Panc1 (cell line): ENCODE results near the gene CDRT4. TPM values are rescaled to one million over a fixed set of nuclear protein-coding genes. Genes with fewer than 3 reads are reported as not detected.

Source experiments
- ATAC-seq: fragments of 200-7000 bp; cut with Tn5 transposase; 2 replicates; pipeline ENCODE4 v1.9.1; 2020; ENCODE audit warnings: mild to moderate bottlenecking, moderate library complexity
- BruUV-seq: library from RNA; stranded (reverse); fragments of 400-500 nt; replicated peaks from 2 replicates; lab custom pipeline; 2021; lab: Mats Ljungman, UMichigan
- CTCF ChIA-PET: fragments of 300-600 bp; sonication (Branson Sonifier 250); formaldehyde crosslinking; loops from one replicate; lab custom pipeline; 2022; ENCODE audit warnings: antibody characterized with exemption; lab: Charles Lee
- POLR2A ChIA-PET: fragments of 300-600 bp; sonication (Branson Sonifier 250); formaldehyde crosslinking; loops from one replicate; lab custom pipeline; 2022; ENCODE audit warnings: antibody characterized with exemption; lab: Charles Lee
- DNase-seq: peaks from one replicate; pipeline ENCODE4 v3.0.0-alpha.2; 2010; ENCODE audit warnings: low read depth, low spot score
- H3K27ac ChIP-seq: 2 replicates; pipeline ENCODE4 v1.5.1; 2011; ENCODE audit warnings: mild to moderate bottlenecking, low read length, inconsistent platforms
- H3K27me3 ChIP-seq: fragments of 200-500 bp; sonication (Bioruptor generic); 2 replicates; pipeline ENCODE4 v1.6.0; 2014; ENCODE audit warnings: low read length, inconsistent platforms; ENCODE audit not compliant: control insufficient read depth, insufficient read depth
- H3K36me3 ChIP-seq: fragments of 200-500 bp; sonication (Bioruptor generic); 2 replicates; pipeline ENCODE4 v1.5.1; 2014; ENCODE audit warnings: inconsistent platforms, mild to moderate bottlenecking, low read length, moderate library complexity; ENCODE audit not compliant: control insufficient read depth, insufficient read depth
- H3K4me1 ChIP-seq: 2 replicates; pipeline ENCODE4 v1.5.1; 2011; ENCODE audit warnings: inconsistent platforms, mild to moderate bottlenecking, low read length, moderate library complexity; ENCODE audit not compliant: control insufficient read depth, insufficient read depth
- H3K4me3 ChIP-seq, 2 experiments: 2 replicates each; pipeline ENCODE4 v1.5.1; 2011 to 2012; ENCODE audit warnings: low read depth in 2 of 2, low read length in 2 of 2, mild to moderate bottlenecking in 2 of 2, inconsistent platforms in 1 of 2, moderate library complexity in 1 of 2
- H3K9me3 ChIP-seq: fragments of 200-500 bp; sonication (Bioruptor generic); 2 replicates; pipeline ENCODE4 v1.5.1; 2014; ENCODE audit warnings: low read depth, mild to moderate bottlenecking, inconsistent platforms, low read length, moderate library complexity; ENCODE audit not compliant: control insufficient read depth, insufficient read depth
- CTCF ChIP-seq: fragments of 450-650 bp; IDR thresholded peaks from 2 replicates; pipeline ENCODE4 v1.5.1; 2017; ENCODE audit warnings: mild to moderate bottlenecking
- POLR2AphosphoS5 ChIP-seq: IDR thresholded peaks from 2 replicates; pipeline ENCODE4 v1.6.1; 2012; ENCODE audit warnings: mild to moderate bottlenecking, low read depth, low read length, moderate library complexity
- REST ChIP-seq, 2 experiments: IDR thresholded peaks; 2 replicates each; pipeline ENCODE4 v1.6.1; 2011 to 2012; ENCODE audit warnings: low read depth in 2 of 2, control low read depth in 1 of 2, low read length in 1 of 2, mild to moderate bottlenecking in 1 of 2, moderate library complexity in 1 of 2; ENCODE audit not compliant: insufficient read depth in 1 of 2
- SIN3A ChIP-seq: IDR thresholded peaks from 2 replicates; pipeline ENCODE4 v1.6.1; 2012; ENCODE audit warnings: low read depth, mild to moderate bottlenecking, low read length, moderate library complexity, borderline replicate concordance; ENCODE audit not compliant: insufficient read depth
- TCF7L2 ChIP-seq: IDR thresholded peaks from 2 replicates; pipeline ENCODE4 v1.6.1; 2011; ENCODE audit warnings: mild to moderate bottlenecking, low read depth, low read length, inconsistent platforms
- in situ Hi-C: cut with HindIII; loops from 2 replicates; pipeline ENCODE4 v1.10.0; 2016; ENCODE audit warnings: low sequenced_read_pairs, low pct_unique_long_range_greater_than_20kb
- intact Hi-C: fragments of 100-400 bp; cut with micrococcal nuclease; formaldehyde crosslinking; loops from one replicate; pipeline ENCODE4 v1.10.0; 2022; ENCODE audit not compliant: unreplicated experiment
- total RNA-seq: library from RNA; stranded (reverse); gene quantifications from one replicate; pipeline ENCODE4 v1.2.1, GENCODE V29; 2021; ENCODE audit not compliant: unreplicated experiment

Gene CDRT4
- total RNA-seq, 1 experiment from 2014 or later = 2.8 TPM

- no peaks in the 10 kb centered on the region for H3K36me3 ChIP-seq
- TF ChIP-seq TCF7L2 = no peak
- no peak for TF ChIP-seq SIN3A
- TF ChIP-seq REST (IDR thresholded peaks at IDR 0.05; ENCODE audit: insufficient read depth in 1 of 2, low read depth in 2 of 2, low read length in 1 of 2) = no peak
- TF ChIP-seq POLR2AphosphoS5 = no peak
- TF ChIP-seq CTCF = no peak
- intact Hi-C loops = no loop called here
- in situ Hi-C loops = no loop called here
- no peaks in the 10 kb centered on the region for H3K27me3 ChIP-seq
- ChIA-PET POLR2A (no interaction called here), CTCF (no interaction called here)
- no peak overlapping the region for H3K4me3 ChIP-seq
- no peaks in the 10 kb centered on the region for H3K4me1 ChIP-seq
- H3K9me3 ChIP-seq = no peaks in the 10 kb centered on the region
- no TSS peak for BruUV-seq
- H3K27ac ChIP-seq = no peak overlapping the region
- DNase-seq (no peak), ATAC-seq (no peak)
Measured at GRCh38 chr17:15465045-15465701, 2.2 kb downstream of the CDRT4 start.

GRCh38 chr17:15464231-15464985 lies 3.0 kb downstream of the CDRT4 start:
- Histone ChIP-seq H3K9me3 (no peaks in the 10 kb centered on the region), H3K4me1 (no peaks in the 10 kb centered on the region), H3K27ac (no peak overlapping the region), H3K36me3 (no peaks in the 10 kb centered on the region), H3K27me3 (no peaks in the 10 kb centered on the region), H3K4me3 (no peak overlapping the region)
- in situ Hi-C loops (no loop called here), intact Hi-C loops (no loop called here)
- ChIA-PET POLR2A (interaction anchor here (0.5 kb wide), 1 partner anchor 268 kb away, joined by 3 read pairs; no protein-coding TSS in a partner anchor), CTCF (interaction anchor here (0.9 kb wide), 1 partner anchor 39 kb away, joined by 3 read pairs; no protein-coding TSS in a partner anchor)
- no peak for DNase-seq
- ATAC-seq = no peak
- TF ChIP-seq TCF7L2 (no peak), SIN3A (no peak), REST (IDR thresholded peaks at IDR 0.05; ENCODE audit: insufficient read depth in 1 of 2, low read depth in 2 of 2, low read length in 1 of 2) (no peak), POLR2AphosphoS5 (no peak), CTCF (no peak)
- no TSS peak for BruUV-seq
